Stomach (tissue), 4 donors: Measurements from ENCODE around the gene TRAF3IP3.

Experiments used
- EP300 ChIP-seq: sonication (generic); formaldehyde crosslinking; IDR thresholded peaks from one replicate; pipeline ENCODE4 v1.6.1; 2017; ENCODE audit warnings: antibody characterized with exemption
- TF ChIP-seq, protein P1 (sequence below), 7 experiments: fragments of 450-650 bp in 4 of 7; fragments of 200-600 bp in 3 of 7; sonication (generic) in 3 of 7; IDR thresholded peaks; one replicate each; pipeline ENCODE4 v1.5.1; 2016 to 2019; ENCODE audit warnings: antibody characterized with exemption in 7 of 7, control low read depth in 2 of 7, mild to moderate bottlenecking in 1 of 7

DNA sequence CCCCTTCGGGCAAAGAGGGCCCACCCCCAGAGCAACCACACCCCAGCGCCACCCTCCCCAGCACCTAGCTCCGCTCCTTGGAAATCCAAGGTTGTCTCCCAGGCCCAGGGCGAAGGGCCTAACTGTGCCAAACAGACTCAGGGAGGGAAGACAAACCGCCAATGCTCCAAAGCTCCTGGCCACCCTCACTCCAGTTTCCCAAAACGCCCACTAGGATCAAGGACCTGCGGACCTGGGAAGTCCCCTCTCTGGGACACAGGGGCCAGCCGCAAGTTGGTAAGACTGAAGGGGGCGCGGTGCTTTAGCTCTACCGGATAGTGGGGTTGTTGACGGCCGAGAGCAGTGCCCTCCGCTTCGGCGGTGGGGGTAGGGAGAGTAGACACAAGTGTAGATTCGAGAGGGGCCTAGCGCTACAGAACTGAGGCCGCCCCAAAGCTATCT, 49.5 kb downstream of the TRAF3IP3 start:
- TF ChIP-seq, protein P1, sequence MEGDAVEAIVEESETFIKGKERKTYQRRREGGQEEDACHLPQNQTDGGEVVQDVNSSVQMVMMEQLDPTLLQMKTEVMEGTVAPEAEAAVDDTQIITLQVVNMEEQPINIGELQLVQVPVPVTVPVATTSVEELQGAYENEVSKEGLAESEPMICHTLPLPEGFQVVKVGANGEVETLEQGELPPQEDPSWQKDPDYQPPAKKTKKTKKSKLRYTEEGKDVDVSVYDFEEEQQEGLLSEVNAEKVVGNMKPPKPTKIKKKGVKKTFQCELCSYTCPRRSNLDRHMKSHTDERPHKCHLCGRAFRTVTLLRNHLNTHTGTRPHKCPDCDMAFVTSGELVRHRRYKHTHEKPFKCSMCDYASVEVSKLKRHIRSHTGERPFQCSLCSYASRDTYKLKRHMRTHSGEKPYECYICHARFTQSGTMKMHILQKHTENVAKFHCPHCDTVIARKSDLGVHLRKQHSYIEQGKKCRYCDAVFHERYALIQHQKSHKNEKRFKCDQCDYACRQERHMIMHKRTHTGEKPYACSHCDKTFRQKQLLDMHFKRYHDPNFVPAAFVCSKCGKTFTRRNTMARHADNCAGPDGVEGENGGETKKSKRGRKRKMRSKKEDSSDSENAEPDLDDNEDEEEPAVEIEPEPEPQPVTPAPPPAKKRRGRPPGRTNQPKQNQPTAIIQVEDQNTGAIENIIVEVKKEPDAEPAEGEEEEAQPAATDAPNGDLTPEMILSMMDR (IDR thresholded peaks at IDR 0.05): no peak
- TF ChIP-seq EP300: no peak
